HG02610 (cell line): ENCODE measurements around the gene HS3ST4.

Experiments used
- ATAC-seq: cut with Tn5 transposase; IDR thresholded peaks from one replicate; pipeline ENCODE4 v1.9.1; 2021; ENCODE audit warnings: mild to moderate bottlenecking, moderate library complexity; ENCODE audit not compliant: unreplicated experiment

The HS3ST4 gene

DNA sequence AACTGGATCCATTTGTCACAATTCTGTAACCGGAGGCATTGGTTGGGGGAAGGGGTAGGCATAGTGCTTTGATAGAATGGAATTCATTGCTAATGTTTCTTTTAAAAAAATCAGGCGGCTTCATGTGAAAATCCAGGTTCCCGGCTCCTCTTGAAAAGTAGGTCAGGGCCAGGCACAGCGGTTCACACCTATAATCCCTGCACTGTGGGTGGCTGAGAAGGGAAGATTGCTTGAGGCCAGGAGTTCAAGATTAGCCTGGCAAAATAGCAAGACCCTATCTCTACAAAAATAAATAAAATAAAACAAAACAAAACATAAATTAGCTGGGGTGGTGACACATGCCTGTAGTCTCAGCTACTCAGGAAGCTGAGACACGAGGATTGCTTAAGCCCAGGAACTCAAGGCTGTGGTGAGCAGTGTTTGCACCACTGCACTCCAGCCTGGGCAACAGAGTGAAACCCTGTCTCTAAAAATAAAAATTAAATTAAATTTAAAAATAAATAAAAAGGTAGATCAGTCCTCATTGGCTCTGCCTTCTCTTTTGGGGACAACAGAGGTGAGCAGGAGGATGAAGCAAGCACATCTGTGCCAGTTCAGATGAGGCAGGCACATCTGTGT lies 466.5 kb downstream of the HS3ST4 start:
- ATAC-seq: no peak

DNA sequence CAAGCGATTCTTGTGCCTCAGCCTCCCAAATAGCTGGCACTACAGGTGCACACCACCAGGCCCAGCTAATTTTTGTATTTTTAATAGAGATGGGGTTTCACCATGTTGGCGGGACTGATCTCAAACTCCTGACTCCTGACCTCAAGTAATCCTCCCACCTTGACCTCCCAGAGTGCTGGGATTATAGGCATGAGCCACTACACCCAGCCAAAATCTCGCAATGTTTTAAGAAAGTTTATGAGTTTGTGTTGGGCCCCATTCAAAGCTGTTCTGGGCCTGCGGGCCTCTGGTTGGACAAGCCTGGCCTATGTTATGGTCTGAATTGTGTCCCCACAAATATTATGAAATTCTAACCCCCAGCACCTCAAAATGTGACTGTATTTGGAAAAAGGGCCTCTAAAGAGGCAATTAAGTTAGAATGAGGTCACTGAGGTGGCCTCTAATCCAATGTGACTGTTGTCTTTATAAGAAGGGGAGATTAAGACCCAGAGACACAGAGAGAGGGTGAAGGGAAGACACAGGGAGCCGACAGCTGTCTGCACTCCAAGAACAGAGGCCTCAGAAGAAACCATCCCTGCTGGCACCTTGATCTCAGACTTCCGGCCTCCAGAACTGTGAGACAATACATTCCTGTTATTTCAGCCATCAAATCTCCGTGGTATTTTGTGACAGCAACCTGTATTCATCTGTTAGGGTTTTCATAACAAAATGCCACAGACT lies 469.9 kb downstream of the HS3ST4 start:
- no peak for ATAC-seq

DNA sequence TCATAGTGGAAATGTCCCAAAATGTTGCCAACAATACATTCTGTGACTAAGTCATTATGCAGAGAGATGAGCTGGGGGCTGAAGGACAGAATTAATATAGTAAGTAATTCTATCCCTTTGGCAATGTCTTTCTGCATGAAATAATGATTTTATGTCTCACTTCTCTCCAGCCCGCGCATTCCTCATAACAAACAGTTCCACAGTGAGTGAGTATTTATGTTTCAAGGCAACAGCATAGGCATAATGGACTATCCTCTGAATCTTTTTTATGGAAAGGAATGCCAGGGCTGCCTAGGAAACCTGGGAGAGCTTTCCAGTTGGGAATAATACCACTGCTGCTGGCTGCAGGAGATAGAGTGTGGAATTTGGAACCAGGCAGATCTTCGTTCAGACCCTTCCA lies 477.7 kb downstream of the HS3ST4 start:
- ATAC-seq: no peak

DNA sequence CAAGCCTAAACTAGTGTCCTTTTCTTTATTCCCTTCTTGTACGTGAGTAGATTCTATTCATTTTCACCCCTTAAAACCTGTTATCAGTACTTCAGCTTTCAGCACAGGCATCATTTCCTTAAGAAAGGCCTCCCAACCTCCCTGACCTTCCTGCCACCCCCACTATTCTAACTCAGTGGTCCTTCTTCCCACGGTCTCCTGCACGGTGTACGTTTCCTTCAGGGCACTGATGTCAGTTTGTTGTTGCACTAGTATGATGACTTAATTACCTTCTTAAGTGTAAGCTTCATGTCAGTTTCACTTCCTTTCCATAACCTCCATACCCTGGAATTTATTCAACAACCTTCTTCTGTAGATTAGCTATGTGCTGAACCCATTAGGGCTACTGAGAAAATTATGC lies 484.2 kb downstream of the HS3ST4 start:
- no peak for ATAC-seq

DNA sequence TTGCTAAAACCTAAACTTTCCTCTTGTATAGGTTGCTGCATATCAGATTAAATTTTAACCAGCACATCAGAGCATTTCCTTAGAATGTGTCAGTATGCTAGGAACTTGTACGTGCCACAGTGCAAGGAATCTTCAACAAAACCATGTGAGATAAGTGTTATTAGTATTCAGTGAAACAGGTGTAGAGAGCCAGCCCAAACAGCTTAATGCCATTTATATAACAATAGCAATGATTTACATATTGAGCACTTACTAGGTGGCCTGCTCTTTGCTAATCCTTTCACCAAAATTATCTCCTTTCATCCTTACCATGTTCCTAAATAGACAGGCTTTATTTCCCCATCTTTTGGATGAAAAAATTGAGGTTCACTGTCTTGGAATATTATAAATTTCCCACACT lies 485.7 kb downstream of the HS3ST4 start:
- no peak for ATAC-seq

DNA sequence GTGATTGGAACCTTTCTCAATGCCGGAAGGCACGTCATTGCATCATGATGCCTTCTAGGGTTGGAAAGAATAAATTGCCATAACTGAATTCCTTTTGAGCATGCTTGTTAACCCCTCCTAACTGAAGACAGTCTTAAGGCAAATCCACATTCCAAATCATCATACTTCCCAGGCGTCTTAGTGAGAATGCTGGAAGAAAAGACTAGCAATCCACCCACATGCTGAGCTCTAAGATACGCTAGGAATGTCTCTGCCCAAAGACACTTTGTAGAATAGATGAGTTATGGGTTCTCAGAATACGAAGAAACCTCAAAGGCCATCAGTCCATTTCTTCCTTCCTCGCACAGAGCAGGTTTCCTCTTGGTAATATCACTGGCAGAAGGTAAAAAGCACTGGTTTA lies 486.5 kb downstream of the HS3ST4 start:
- ATAC-seq: no peak

DNA sequence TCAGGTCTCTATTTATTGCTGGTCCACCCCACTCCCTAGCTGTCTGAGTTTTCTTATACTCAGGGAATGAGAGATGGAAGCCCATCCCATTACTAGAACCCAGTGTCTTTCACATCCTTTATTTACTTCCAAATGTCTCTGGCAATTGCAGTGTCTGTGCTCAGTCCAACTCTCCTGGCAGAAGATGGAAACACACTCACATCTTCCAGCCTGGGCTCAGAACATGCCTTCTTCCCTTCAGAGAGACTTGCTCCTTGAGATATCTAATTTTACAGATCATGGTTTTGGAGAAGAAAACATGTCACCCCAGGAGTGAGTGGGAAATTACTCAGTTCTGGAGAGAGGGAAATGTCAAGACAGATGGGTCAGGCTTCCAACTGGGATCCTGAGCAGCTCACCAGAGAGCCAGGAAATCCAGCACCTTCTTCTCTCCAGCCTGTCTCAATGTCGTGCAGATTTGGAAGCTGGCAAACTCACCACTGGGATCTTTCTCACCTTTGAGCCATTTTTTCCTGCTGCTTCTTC lies 494.4 kb downstream of the HS3ST4 start:
- no peak for ATAC-seq
